Measurements from ENCODE around the gene KLHL29. TPM values are rescaled to one million over a fixed set of nuclear protein-coding genes. Genes with fewer than 3 reads are reported as not detected.

The KLHL29 gene
- total RNA-seq, 2 donors from 2014 or later = 1.0 to 2.4 TPM

DNA sequence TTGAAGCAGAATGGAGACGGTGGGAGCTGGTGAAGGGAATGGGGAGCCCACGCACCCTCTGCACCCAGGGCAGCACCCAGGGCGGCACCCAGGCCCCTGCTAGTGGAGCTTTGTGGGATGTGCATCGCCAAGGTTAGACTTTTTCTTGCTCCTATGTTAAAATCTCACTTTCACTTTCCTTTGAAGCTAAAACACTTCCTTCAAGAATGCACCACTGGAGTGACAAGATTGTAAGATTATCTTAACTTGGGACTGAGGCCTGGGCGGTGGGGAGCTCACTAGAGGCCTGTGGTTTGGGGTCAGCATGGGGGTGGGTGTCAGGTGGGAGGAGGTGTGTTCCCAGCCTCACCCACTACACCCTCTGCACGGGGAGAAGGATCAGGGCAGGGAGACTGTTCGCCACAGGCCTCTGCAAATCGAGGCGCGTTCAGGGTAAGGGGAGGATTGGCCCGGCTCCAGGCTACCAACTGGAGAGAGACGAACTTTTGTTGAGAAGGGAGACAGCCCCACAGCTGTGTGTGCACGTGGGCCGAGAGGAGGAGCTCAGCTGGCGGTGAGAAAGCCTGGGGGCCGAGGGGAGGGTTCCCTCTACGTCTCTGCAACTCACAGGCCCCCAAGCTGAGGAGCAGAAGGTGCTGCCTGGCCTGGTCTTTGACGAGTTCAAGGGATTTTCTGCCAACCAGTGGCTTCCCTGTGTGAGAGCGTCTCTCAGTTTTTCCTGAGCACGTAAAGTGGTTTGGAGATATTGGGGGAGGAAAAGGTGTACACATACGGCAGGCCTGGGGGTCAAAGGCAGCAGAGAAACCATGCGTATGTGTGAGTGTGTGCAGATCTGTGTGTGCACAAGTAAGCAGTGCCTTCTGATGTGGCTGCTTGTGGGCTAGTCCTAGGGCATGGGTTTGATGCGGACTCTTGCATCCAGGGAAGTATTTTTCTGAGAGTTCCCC lies 147.7 kb downstream of the KLHL29 start:
- no peak overlapping the region for H3K4me3 Mint-ChIP-seq
- H3K4me1 Mint-ChIP-seq = peaks cover 16% of the 10 kb centered on the region
- Histone ChIP-seq H3K27me3 (ENCODE audit: control insufficient read depth, insufficient read depth, low read length, poor library complexity, severe bottlenecking) (peaks cover 4% of the 10 kb centered on the region), H3K27ac (ENCODE audit: low read depth, low read length) (no peak overlapping the region), H3K36me3 (ENCODE audit: control insufficient read depth, insufficient read depth, low read length) (no peaks in the 10 kb centered on the region), H3K4me1 (ENCODE audit: control insufficient read depth, insufficient read depth, low read length) (peaks cover 5% of the 10 kb centered on the region), H3K9me3 (ENCODE audit: control insufficient read depth, low read length) (no peaks in the 10 kb centered on the region), H3K4me3 (ENCODE audit: low read length) (no peak overlapping the region), H3K9ac (ENCODE audit: extremely low read depth, low read length, poor library complexity, severe bottlenecking) (no peak overlapping the region)
- H3K27ac Mint-ChIP-seq = peak overlapping the region; percentile 52
- TF ChIP-seq, protein P1, sequence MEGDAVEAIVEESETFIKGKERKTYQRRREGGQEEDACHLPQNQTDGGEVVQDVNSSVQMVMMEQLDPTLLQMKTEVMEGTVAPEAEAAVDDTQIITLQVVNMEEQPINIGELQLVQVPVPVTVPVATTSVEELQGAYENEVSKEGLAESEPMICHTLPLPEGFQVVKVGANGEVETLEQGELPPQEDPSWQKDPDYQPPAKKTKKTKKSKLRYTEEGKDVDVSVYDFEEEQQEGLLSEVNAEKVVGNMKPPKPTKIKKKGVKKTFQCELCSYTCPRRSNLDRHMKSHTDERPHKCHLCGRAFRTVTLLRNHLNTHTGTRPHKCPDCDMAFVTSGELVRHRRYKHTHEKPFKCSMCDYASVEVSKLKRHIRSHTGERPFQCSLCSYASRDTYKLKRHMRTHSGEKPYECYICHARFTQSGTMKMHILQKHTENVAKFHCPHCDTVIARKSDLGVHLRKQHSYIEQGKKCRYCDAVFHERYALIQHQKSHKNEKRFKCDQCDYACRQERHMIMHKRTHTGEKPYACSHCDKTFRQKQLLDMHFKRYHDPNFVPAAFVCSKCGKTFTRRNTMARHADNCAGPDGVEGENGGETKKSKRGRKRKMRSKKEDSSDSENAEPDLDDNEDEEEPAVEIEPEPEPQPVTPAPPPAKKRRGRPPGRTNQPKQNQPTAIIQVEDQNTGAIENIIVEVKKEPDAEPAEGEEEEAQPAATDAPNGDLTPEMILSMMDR (conservative IDR thresholded peaks at IDR 0.05) = no peak
- H3K27me3 Mint-ChIP-seq (ENCODE audit: insufficient read depth) = no peaks in the 10 kb centered on the region
- H3K36me3 Mint-ChIP-seq (ENCODE audit: low read depth) = no peaks in the 10 kb centered on the region
- 78 to 80% methylated on average over 14 to 23 of the region's 23 CpGs for WGBS, 2 experiments (ENCODE audit: insufficient coverage in 1 of 2, insufficient read length in 1 of 2)
- DNase-seq = no peak
- no peaks in the 10 kb centered on the region for H3K9me3 Mint-ChIP-seq

DNA sequence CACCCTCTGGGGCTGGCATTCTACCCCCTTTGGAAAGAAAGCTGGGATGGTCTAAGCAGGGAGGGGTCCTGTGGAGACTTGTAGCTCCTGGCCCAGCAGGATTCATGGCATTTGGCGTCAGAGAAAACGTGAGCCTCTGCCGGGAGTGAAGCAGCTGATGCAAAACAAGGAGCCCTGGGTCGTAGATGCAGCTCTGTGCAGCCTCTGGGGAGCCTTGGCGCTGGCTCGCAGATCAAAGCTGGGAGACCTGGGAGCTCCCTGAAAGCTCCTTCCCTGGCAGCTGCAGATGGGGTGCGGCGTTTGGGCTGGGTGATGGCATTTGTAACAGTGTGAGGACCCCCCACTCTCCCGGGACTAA lies 148.3 kb downstream of the KLHL29 start:
- Histone ChIP-seq H3K9me3 (ENCODE audit: control insufficient read depth, low read length) (no peaks in the 10 kb centered on the region), H3K27me3 (ENCODE audit: control insufficient read depth, insufficient read depth, low read length, poor library complexity, severe bottlenecking) (peaks cover 5% of the 10 kb centered on the region), H3K27ac (ENCODE audit: low read depth, low read length) (no peak overlapping the region), H3K9ac (ENCODE audit: extremely low read depth, low read length, poor library complexity, severe bottlenecking) (no peak overlapping the region), H3K36me3 (ENCODE audit: control insufficient read depth, insufficient read depth, low read length) (no peaks in the 10 kb centered on the region), H3K4me3 (ENCODE audit: low read length) (no peak overlapping the region), H3K4me1 (ENCODE audit: control insufficient read depth, insufficient read depth, low read length) (peaks cover 5% of the 10 kb centered on the region)
- H3K36me3 Mint-ChIP-seq (ENCODE audit: low read depth) = no peaks in the 10 kb centered on the region
- H3K27ac Mint-ChIP-seq = peak overlapping the region; percentile 52
- peaks cover 16% of the 10 kb centered on the region for H3K4me1 Mint-ChIP-seq
- no peak overlapping the region for H3K4me3 Mint-ChIP-seq
- TF ChIP-seq, protein P1 (conservative IDR thresholded peaks at IDR 0.05) = no peak
- no peaks in the 10 kb centered on the region for H3K9me3 Mint-ChIP-seq
- peak; percentile 75 for DNase-seq
- 46 to 52% methylated on average over 8 to 9 of the region's 9 CpGs for WGBS, 2 experiments (ENCODE audit: insufficient coverage in 1 of 2, insufficient read length in 1 of 2)
- peaks cover 3% of the 10 kb centered on the region for H3K27me3 Mint-ChIP-seq (ENCODE audit: insufficient read depth)

DNA sequence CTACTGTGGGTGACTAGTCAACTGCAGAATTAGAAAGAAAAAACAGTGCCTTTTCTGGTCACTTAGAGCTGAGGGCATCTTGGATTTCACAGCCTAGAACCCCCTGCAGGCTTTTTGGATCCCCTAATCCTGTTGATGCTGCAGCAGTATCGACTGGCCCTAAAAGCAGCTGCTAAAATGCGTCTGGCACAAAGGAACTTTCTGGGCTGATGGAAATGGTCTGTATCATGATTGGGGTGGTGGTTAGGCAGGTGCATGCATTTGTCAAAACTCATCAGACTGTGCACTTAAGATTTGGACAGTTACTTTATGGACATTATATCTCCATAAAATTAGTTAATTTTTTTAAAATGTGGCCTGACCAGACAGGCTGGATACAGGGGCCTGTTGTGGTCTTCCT lies 149.8 kb downstream of the KLHL29 start:
- H3K27ac Mint-ChIP-seq = no peak overlapping the region
- DNase-seq = no peak
- H3K27ac ChIP-seq (ENCODE audit: low read depth, low read length) = no peak overlapping the region
- H3K4me1 Mint-ChIP-seq = peaks cover 16% of the 10 kb centered on the region
- H3K4me1 ChIP-seq (ENCODE audit: control insufficient read depth, insufficient read depth, low read length) = peaks cover 5% of the 10 kb centered on the region
- no peak overlapping the region for H3K4me3 ChIP-seq (ENCODE audit: low read length)
- H3K9me3 ChIP-seq (ENCODE audit: control insufficient read depth, low read length) = no peaks in the 10 kb centered on the region
- H3K36me3 ChIP-seq (ENCODE audit: control insufficient read depth, insufficient read depth, low read length) = no peaks in the 10 kb centered on the region
- 88% methylated on average over 2 of the region's 2 CpGs; no CpG with 5 or more reads in 1 of the 2 experiments for WGBS, 2 experiments (ENCODE audit: insufficient coverage in 1 of 2, insufficient read length in 1 of 2)
- TF ChIP-seq, protein P1 (conservative IDR thresholded peaks at IDR 0.05) = no peak
- H3K4me3 Mint-ChIP-seq = no peak overlapping the region
- no peaks in the 10 kb centered on the region for H3K36me3 Mint-ChIP-seq (ENCODE audit: low read depth)
- no peak overlapping the region for H3K9ac ChIP-seq (ENCODE audit: extremely low read depth, low read length, poor library complexity, severe bottlenecking)
- peaks cover 3% of the 10 kb centered on the region for H3K27me3 Mint-ChIP-seq (ENCODE audit: insufficient read depth)
- H3K9me3 Mint-ChIP-seq = no peaks in the 10 kb centered on the region
- H3K27me3 ChIP-seq (ENCODE audit: control insufficient read depth, insufficient read depth, low read length, poor library complexity, severe bottlenecking) = peaks cover 5% of the 10 kb centered on the region

Data from endodermal cell (in vitro differentiated cells).